Measurements from ENCODE around the gene NCOR1.
"Not testable (repeated sequence)": the region's sequence is repeated elsewhere in the genome, so short reads cannot be mapped to it uniquely, and the experiment has no call there.

NCOR1 gene

GRCh38 chr17:16101440-16101839, 113.9 kb downstream of the NCOR1 start:
- in situ Hi-C loops (cut with MboI; ENCODE audit: low sequenced_read_pairs) = no loop called here

GRCh38 chr17:16100737-16101400, 114.5 kb downstream of the NCOR1 start:
- in situ Hi-C loops (cut with MboI; ENCODE audit: low sequenced_read_pairs) = no loop called here

- in situ Hi-C loops (cut with MboI; ENCODE audit: low sequenced_read_pairs) = no loop called here
These were observed 123.6 kb downstream of the NCOR1 start for GRCh38 chr17:16091773-16092172.

GRCh38 chr17:16086957-16087356, 128.4 kb downstream of the NCOR1 start:
- in situ Hi-C loops (cut with MboI; ENCODE audit: low sequenced_read_pairs) = no loop called here

GRCh38 chr17:16085066-16085699, 130.2 kb downstream of the NCOR1 start:
- in situ Hi-C loops (cut with MboI; ENCODE audit: low sequenced_read_pairs) = no loop called here

GRCh38 chr17:16083223-16083622, 132.1 kb downstream of the NCOR1 start:
- in situ Hi-C loops (cut with MboI; ENCODE audit: low sequenced_read_pairs) = no loop called here

- in situ Hi-C loops (cut with MboI; ENCODE audit: low sequenced_read_pairs) = no loop called here
These were observed 133.7 kb downstream of the NCOR1 start for GRCh38 chr17:16081507-16082087.

GRCh38 chr17:16080366-16080765, 135.0 kb downstream of the NCOR1 start:
- in situ Hi-C loops (cut with MboI; ENCODE audit: low sequenced_read_pairs) = no loop called here

- in situ Hi-C loops (cut with MboI; ENCODE audit: low sequenced_read_pairs) = no loop called here
These were observed 139.4 kb downstream of the NCOR1 start for GRCh38 chr17:16075949-16076348.

GRCh38 chr17:16074423-16074822, 140.9 kb downstream of the NCOR1 start:
- in situ Hi-C loops (cut with MboI; ENCODE audit: low sequenced_read_pairs) = no loop called here

- in situ Hi-C loops (cut with MboI; ENCODE audit: low sequenced_read_pairs) = no loop called here
These were observed 141.5 kb downstream of the NCOR1 start for GRCh38 chr17:16073845-16074244.

- in situ Hi-C loops (cut with MboI; ENCODE audit: low sequenced_read_pairs) = no loop called here
These were observed 143.3 kb downstream of the NCOR1 start for GRCh38 chr17:16072031-16072430.

- in situ Hi-C loops (cut with MboI; ENCODE audit: low sequenced_read_pairs) = no loop called here
These were observed 147.0 kb downstream of the NCOR1 start for GRCh38 chr17:16068323-16068722.

GRCh38 chr17:16066125-16066524, 149.2 kb downstream of the NCOR1 start:
- in situ Hi-C loops (cut with MboI; ENCODE audit: low sequenced_read_pairs) = no loop called here

- in situ Hi-C loops (cut with MboI; ENCODE audit: low sequenced_read_pairs) = no loop called here
These were observed 153.7 kb downstream of the NCOR1 start for GRCh38 chr17:16061631-16062030.

- in situ Hi-C loops (cut with MboI; ENCODE audit: low sequenced_read_pairs) = not testable (repeated sequence)
These were observed 160.2 kb downstream of the NCOR1 start for GRCh38 chr17:16055139-16055538.

GRCh38 chr17:16052486-16052885, 162.8 kb downstream of the NCOR1 start:
- in situ Hi-C loops (cut with MboI; ENCODE audit: low sequenced_read_pairs) = no loop called here

- in situ Hi-C loops (cut with MboI; ENCODE audit: low sequenced_read_pairs) = no loop called here
These were observed 164.5 kb downstream of the NCOR1 start for GRCh38 chr17:16050844-16051243.

- in situ Hi-C loops (cut with MboI; ENCODE audit: low sequenced_read_pairs) = no loop called here
These were observed 166.4 kb downstream of the NCOR1 start for GRCh38 chr17:16048811-16049449.

- in situ Hi-C loops (cut with MboI; ENCODE audit: low sequenced_read_pairs) = no loop called here
These were observed 168.4 kb downstream of the NCOR1 start for GRCh38 chr17:16046966-16047365.

GRCh38 chr17:16044487-16044886, 170.8 kb downstream of the NCOR1 start:
- in situ Hi-C loops (cut with MboI; ENCODE audit: low sequenced_read_pairs) = no loop called here

GRCh38 chr17:16040710-16041251, 174.6 kb downstream of the NCOR1 start:
- in situ Hi-C loops (cut with MboI; ENCODE audit: low sequenced_read_pairs) = no loop called here

All from hTERT RPE-1 (cell line).